Measurements from ENCODE around the gene CCDC33.

CCDC33 gene

DNA sequence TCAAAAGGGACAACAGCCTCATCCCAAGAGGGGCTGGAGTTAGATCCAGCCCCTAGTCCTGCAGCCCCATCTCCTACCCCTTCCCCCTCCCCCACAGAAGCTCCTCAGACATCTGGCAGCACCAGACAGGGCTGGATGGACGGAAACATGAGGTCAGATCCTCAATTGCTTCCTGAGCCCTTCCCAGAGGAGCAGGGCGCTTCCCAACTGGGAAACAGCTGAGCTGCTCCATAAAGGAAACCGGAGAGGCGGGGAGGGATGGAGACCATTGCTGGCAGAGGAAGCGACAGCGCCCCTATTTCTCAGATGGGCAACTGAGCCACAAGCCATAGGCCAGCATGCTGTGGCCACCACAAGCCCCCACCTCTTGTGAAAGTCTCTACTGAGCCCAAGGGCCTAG lies 149.6 kb downstream of the CCDC33 start:
- no peak for DNase-seq (ENCODE audit: low read depth, low spot score)
- TF ChIP-seq ZNF274 (IDR thresholded peaks at IDR 0.05; ENCODE audit: low read depth, low read length) (no peak), SUZ12 (IDR thresholded peaks at IDR 0.05; ENCODE audit: extremely low read depth, insufficient read depth, insufficient read length) (no peak), YY1 (IDR thresholded peaks at IDR 0.05; ENCODE audit: insufficient read depth, insufficient read length) (no peak)
- peaks cover 37% of the 10 kb centered on the region for H3K4me1 ChIP-seq (ENCODE audit: insufficient read depth, insufficient read length)

More for the DNA sequence above, 149.6 kb downstream of the CCDC33 start:
- no peak overlapping the region for H3K4me3 ChIP-seq (ENCODE audit: insufficient read length, low read depth)
- H3K9ac ChIP-seq (ENCODE audit: insufficient read length, low read depth), result no peak overlapping the region
- H3K27me3 ChIP-seq (ENCODE audit: insufficient read depth, insufficient read length), result no peaks in the 10 kb centered on the region
- no peaks in the 10 kb centered on the region for H3K9me3 ChIP-seq (ENCODE audit: insufficient read depth, low read length)
- no peaks in the 10 kb centered on the region for H3K36me3 ChIP-seq (ENCODE audit: insufficient read depth, insufficient read length, low read length)
